ENCODE results near the gene BICRA.
"Not testable (repeated sequence)": the region's sequence is repeated elsewhere in the genome, so short reads cannot be mapped to it uniquely, and the experiment has no call there.

Gene BICRA

DNA sequence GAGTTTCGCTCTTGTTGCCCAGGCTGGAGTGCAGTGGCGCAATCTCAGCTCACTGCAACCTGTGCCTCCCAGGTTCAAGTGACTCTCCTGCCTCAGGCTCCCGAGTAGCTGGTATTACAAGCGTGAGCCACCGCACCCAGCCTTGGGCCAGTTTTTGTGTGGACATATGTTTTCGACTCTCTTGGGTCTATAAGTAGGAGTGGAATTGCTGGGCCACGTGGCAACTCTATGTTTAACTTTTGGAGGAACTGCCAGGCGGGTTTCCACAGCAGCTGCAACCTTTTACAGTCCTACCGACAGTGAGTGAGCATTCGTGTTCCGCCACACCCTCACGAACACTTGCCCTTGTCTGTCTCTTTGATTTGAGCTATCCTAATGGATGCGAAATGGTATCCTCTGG lies 44.9 kb downstream of the BICRA start:
- Histone ChIP-seq H3K9me3 (ENCODE audit: control insufficient read depth, insufficient read depth, low read length) (peaks cover 5% of the 10 kb centered on the region; the same call in 1 of the 2 replicates), H3K36me3 (ENCODE audit: insufficient read depth, low read length) (peaks cover 3% of the 10 kb centered on the region; the same call in 1 of the 2 replicates), H3K4me1 (ENCODE audit: insufficient read depth, low read length) (peaks cover 3% of the 10 kb centered on the region; the same call in 1 of the 2 replicates), H3K9ac (ENCODE audit: low read depth, low read length) (no peak overlapping the region)

DNA sequence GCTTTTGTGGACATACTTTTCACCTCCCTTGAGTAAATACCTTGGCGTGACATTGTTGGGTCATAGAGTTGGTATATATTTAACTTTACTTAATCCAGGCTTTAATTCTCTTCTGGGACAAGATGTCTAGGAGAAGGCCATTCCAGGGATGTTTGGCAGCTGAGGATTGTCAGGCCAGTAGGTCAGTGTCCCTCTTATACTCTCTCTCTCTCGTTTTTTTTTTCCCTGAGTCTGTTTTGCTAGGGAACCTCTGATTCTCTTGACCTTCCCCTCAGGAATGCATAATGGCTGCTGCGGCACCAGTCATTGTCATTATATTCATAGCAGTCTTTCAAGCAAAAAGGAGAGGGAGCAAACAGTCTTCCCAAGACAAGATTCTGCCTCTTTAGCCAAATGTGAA lies 48.8 kb downstream of the BICRA start:
- Histone ChIP-seq H3K4me1 (ENCODE audit: insufficient read depth, low read length) (peaks cover 3% of the 10 kb centered on the region; the same call in 1 of the 2 replicates), H3K9me3 (ENCODE audit: control insufficient read depth, insufficient read depth, low read length) (no peaks in the 10 kb centered on the region), H3K36me3 (ENCODE audit: insufficient read depth, low read length) (peaks cover 3% of the 10 kb centered on the region; the same call in 1 of the 2 replicates), H3K9ac (ENCODE audit: low read depth, low read length) (no peak overlapping the region)

DNA sequence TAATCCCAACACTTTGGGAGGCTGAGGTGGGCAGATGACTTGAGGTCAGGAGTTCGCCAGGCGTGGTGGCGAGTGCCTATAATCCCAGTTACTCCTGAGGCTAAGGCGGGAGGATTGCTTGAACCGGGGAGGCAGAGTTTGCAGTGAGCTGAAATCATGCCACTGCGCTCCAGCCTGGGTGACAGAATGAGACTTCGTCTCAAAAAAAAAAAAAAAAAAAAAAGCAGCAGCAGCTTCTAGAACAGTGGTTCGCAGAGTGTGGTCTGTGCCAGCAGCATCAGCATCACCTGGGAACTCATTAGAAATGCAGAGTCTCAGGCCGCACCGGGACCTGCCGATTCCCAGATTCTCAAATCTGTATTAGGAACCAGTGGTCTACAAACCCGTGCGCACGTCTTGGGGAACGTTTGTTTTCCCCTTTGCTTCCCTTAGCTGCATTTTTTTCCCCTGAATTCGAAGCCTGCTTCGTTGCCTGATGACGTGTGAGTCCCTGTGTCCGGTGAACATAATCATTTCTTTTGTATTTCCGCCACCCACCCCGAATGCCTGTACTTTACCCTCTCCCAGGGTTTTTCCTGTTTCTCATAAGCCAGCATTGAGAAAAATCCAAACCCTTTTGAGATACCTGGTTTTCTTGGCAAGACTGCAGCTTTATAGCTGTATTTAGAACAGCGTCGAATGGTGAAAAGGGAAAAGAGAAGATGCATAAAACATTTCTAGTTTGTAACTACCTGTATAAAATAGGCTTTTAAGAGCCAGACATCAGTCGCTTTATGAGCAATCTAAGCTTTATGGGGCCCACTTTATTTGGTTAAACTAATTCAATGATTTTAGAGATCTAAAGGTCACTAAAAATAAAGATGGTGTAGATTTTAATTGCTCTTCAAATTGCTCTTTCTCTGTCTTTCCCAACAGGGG lies 49.8 kb downstream of the BICRA start:
- H3K9ac ChIP-seq (ENCODE audit: low read depth, low read length): no peak overlapping the region
- peaks cover 3% of the 10 kb centered on the region; the same call in 1 of the 2 replicates for H3K36me3 ChIP-seq (ENCODE audit: insufficient read depth, low read length)
- no peaks in the 10 kb centered on the region for H3K9me3 ChIP-seq (ENCODE audit: control insufficient read depth, insufficient read depth, low read length)
- peaks cover 3% of the 10 kb centered on the region; the same call in 1 of the 2 replicates for H3K4me1 ChIP-seq (ENCODE audit: insufficient read depth, low read length)

DNA sequence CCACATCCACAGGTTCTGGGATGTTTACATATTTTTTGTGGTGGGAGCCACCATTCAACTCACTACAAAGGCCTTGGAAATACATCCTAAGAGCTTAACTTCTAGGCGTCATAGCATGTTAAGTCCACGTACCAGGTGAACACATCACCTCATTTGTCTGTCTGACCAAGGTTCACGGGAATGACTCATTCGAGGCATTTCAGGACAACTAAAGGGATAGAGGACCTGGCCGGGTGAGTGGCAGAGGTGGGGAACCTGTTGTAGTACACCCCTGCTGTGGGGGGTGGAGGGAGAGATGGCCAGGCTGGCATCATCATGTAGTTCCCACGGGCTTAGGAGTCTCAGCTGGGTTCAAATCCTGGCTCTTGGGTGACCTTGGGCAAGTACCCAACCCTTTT lies 51.5 kb downstream of the BICRA start:
- H3K9ac ChIP-seq (ENCODE audit: low read depth, low read length): no peak overlapping the region
- H3K4me1 ChIP-seq (ENCODE audit: insufficient read depth, low read length): peaks cover 3% of the 10 kb centered on the region; the same call in 1 of the 2 replicates
- no peaks in the 10 kb centered on the region for H3K36me3 ChIP-seq (ENCODE audit: insufficient read depth, low read length)
- H3K9me3 ChIP-seq (ENCODE audit: control insufficient read depth, insufficient read depth, low read length): no peaks in the 10 kb centered on the region

DNA sequence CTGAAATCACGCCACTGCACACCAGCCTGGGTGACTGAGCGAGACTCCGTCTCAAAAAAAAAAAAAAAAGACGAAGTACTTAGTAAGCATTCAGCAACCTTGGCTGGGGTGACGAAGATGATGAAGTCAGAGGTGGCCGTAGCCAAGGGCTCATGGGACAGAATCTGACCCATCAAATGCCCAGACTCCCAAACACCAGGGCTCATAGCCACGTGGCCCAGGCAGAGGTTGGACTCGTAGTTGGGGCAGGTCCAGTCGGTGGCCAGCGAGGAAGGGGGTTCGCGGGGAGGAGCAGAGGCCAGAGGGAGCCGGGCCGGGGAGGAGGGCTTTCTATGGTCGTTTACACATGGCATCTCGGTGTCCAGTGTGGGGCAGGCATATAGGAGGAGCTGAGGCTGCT lies 52.2 kb downstream of the BICRA start:
- no peaks in the 10 kb centered on the region for H3K36me3 ChIP-seq (ENCODE audit: insufficient read depth, low read length)
- no peaks in the 10 kb centered on the region for H3K9me3 ChIP-seq (ENCODE audit: control insufficient read depth, insufficient read depth, low read length)
- H3K4me1 ChIP-seq (ENCODE audit: insufficient read depth, low read length): peaks cover 3% of the 10 kb centered on the region; the same call in 1 of the 2 replicates
- no peak overlapping the region for H3K9ac ChIP-seq (ENCODE audit: low read depth, low read length)

DNA sequence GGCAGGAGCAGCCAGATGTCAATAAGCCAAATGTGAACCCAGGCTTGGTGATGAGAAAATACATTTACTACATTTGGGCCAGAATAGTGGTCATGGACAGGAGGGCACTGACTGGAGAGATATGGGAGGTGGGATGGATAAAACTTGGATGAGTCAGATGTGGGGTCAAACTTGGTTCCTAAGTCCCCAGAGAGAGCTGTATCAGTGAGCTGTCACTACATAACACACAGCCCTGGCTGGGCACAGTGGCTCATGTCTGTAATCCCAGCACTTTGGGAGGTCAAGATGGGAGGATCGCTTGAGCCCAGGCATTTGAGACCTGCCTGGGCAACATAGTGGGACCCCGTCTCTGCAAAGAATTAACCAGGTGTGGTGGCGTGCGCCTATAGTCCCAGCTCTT lies 52.7 kb downstream of the BICRA start:
- no peaks in the 10 kb centered on the region for H3K36me3 ChIP-seq (ENCODE audit: insufficient read depth, low read length)
- H3K9ac ChIP-seq (ENCODE audit: low read depth, low read length): no peak overlapping the region
- H3K4me1 ChIP-seq (ENCODE audit: insufficient read depth, low read length): peaks cover 3% of the 10 kb centered on the region; the same call in 1 of the 2 replicates
- H3K9me3 ChIP-seq (ENCODE audit: control insufficient read depth, insufficient read depth, low read length): no peaks in the 10 kb centered on the region

DNA sequence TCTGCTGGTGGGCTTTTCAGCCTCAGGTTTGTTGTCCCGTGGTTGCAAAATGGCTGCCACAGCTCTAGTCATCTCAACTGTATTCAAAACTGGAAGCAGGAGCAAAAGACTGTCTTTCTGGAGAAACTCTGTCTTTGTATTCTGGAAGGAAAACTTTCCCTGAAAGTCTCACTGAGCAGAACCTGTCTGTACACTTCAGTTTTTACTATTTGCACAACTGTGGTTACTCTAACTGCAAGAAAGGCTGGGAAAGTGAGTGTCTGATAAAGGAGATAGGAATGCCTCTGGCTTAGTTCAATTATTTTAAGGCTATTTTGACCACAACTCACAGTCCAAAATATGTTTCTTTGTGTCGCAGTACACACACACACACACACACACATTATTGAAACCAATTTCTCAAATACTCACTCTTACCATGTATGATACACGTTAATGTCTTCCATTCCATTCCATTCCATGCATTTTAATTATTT lies 54.5 kb downstream of the BICRA start:
- Histone ChIP-seq H3K9ac (ENCODE audit: low read depth, low read length) (no peak overlapping the region), H3K9me3 (ENCODE audit: control insufficient read depth, insufficient read depth, low read length) (no peaks in the 10 kb centered on the region), H3K36me3 (ENCODE audit: insufficient read depth, low read length) (no peaks in the 10 kb centered on the region), H3K4me1 (ENCODE audit: insufficient read depth, low read length) (peaks cover 7% of the 10 kb centered on the region)

DNA sequence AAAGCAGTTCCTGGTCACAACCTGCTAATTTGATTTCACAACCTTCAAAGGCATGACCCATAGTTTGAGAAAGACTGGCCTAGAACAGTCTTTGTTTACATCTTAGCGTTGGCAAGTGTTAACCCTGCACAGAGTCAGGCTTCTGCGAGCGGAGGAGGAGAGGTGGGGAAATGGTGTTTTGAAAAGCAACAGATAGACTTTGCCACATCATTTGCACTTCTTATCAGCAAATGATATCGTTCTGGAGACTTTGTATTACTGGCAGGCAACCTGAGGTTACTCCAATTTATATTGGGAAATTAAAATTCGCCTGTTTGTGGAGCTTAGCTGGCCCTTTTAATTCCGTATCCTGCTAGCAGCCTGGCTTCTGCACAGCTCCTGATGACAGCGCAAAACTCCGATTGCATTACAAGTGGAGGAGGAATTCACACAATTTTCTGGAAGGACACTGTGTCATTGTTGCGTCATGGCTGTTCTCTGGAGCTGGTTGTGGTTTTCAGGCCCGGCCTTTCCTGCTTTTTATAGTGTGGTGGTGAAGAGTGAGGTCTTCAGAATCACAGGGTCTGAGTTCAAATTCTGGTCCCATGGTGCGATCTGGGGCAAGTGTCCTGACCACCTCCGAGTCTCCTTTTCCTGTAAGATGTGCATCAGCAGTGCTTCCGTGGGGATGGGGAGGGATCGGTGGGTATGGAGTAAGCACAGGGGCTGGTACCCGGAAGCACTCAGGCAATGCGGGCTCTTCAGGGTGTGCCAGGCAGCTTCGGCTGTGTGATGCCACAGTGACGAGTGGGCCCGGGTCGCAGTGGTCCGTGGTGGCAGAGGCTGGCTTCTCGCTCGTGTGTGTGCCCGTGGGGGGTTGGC lies 55.2 kb downstream of the BICRA start:
- Histone ChIP-seq H3K9me3 (ENCODE audit: control insufficient read depth, insufficient read depth, low read length) (no peaks in the 10 kb centered on the region), H3K4me1 (ENCODE audit: insufficient read depth, low read length) (peaks cover 7% of the 10 kb centered on the region), H3K36me3 (ENCODE audit: insufficient read depth, low read length) (no peaks in the 10 kb centered on the region), H3K9ac (ENCODE audit: low read depth, low read length) (no peak overlapping the region)

DNA sequence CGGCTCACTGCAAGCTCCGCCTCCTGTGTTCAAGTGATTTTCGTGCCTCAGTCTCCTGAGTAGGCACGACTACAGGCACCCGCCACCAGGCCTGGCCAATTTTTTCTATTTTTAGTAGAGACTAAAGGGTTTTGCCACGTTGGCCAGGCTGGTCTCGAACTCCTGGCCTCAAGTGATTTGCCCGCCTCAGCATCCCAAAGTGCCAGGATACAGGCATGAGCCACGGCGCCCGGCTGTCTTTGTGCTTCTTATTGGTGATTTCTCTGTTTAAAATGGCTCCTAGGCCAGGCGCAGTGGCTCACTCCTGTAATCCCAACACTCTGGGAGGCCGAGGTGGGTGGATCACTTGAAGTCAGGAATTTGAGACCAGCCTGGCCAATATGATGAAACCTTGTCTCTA lies 59.6 kb downstream of the BICRA start:
- H3K4me1 ChIP-seq (ENCODE audit: insufficient read depth, low read length); H3K9ac ChIP-seq (ENCODE audit: low read depth, low read length); H3K36me3 ChIP-seq (ENCODE audit: insufficient read depth, low read length); H3K9me3 ChIP-seq (ENCODE audit: control insufficient read depth, insufficient read depth, low read length): not testable (repeated sequence)

DNA sequence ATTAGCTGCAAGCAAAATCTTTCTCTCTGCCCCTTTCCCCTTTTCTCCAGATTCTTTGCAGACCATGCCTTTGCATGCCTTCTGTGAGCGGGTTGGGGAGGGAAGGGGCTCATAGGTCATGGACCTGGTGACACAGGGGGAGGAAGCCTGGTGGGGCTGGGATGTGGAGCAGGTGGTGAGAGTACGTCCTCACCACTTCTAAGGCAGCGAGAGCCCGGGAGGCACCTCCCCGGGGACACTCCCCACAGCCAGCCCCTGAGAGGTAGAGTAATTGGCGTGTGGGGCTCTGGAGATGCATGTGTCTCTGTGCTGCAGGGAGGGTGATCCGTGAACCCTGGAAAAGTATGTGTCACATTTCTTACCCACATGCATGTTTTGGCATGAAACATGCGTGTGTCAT lies 61.8 kb downstream of the BICRA start:
- Histone ChIP-seq H3K4me1 (ENCODE audit: insufficient read depth, low read length) (peaks cover 7% of the 10 kb centered on the region), H3K9ac (ENCODE audit: low read depth, low read length) (no peak overlapping the region), H3K9me3 (ENCODE audit: control insufficient read depth, insufficient read depth, low read length) (no peaks in the 10 kb centered on the region), H3K36me3 (ENCODE audit: insufficient read depth, low read length) (no peaks in the 10 kb centered on the region; the same call in 1 of the 2 replicates)

DNA sequence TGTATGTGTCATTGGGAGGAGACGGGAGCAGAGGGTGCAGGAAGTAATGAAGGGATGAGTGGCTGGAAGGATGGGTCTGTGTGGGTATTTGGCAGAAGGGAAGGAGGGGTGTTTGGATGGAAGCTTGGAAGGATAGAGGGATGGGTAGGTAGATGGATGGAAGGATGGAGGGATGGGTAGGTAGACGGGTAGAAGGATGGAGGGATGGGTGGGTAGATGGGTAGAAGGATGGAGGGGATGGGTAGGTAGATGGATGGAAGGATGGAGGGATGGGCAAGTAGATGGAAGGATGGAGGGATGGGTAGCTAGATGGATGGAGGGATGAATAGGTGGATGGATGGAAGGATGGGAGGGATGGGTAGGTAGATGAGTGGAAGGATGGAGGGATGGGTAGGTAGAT lies 62.6 kb downstream of the BICRA start:
- Histone ChIP-seq H3K9ac (ENCODE audit: low read depth, low read length) (no peak overlapping the region), H3K4me1 (ENCODE audit: insufficient read depth, low read length) (peaks cover 7% of the 10 kb centered on the region), H3K36me3 (ENCODE audit: insufficient read depth, low read length) (no peaks in the 10 kb centered on the region; the same call in 1 of the 2 replicates), H3K9me3 (ENCODE audit: control insufficient read depth, insufficient read depth, low read length) (no peaks in the 10 kb centered on the region)

DNA sequence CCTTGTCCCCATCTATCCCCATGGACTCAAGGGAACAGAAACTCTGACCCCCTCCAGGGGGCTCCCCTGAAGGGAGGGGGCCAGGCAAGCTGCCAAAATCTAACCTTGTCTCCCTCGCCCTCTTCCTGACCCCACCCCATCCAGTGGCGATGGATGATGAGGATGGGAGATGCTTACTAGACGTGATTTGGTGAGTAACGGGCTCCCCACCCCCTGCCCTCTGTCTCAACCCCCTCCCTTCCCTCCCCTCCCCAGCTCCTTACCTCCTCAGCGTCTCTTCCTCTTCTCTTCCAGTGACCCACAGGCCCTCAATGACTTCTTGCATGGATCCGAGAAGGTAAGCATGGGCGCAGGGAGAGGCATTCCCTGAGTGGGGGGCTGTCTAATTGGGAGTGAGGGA lies 64.5 kb downstream of the BICRA start:
- no peaks in the 10 kb centered on the region; the same call in 1 of the 2 replicates for H3K36me3 ChIP-seq (ENCODE audit: insufficient read depth, low read length)
- no peaks in the 10 kb centered on the region for H3K4me1 ChIP-seq (ENCODE audit: insufficient read depth, low read length)
- H3K9ac ChIP-seq (ENCODE audit: low read depth, low read length): no peak overlapping the region
- H3K9me3 ChIP-seq (ENCODE audit: control insufficient read depth, insufficient read depth, low read length): no peaks in the 10 kb centered on the region

DNA sequence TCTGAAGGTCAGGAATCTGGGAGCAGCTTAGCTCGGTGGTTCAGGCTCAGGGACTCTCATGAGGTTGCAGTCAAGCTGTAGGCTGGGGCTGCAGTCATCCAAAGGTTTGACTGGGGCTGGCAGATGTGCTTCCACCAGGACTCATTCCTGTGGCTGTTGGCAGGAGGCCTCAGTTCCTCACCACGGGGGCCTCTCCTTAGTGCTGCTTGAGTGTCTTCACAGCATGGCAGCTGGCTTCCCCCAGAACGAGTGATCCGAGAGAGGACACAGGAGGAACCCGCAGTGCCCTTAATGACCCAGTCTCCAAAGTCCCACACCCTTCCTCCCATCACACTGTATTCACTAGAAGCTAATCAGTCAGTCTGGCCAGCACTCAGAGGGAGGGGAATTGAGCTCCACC lies 65.6 kb downstream of the BICRA start:
- no peaks in the 10 kb centered on the region; the same call in 1 of the 2 replicates for H3K36me3 ChIP-seq (ENCODE audit: insufficient read depth, low read length)
- no peaks in the 10 kb centered on the region for H3K4me1 ChIP-seq (ENCODE audit: insufficient read depth, low read length)
- H3K9me3 ChIP-seq (ENCODE audit: control insufficient read depth, insufficient read depth, low read length): no peaks in the 10 kb centered on the region
- H3K9ac ChIP-seq (ENCODE audit: low read depth, low read length): no peak overlapping the region

DNA sequence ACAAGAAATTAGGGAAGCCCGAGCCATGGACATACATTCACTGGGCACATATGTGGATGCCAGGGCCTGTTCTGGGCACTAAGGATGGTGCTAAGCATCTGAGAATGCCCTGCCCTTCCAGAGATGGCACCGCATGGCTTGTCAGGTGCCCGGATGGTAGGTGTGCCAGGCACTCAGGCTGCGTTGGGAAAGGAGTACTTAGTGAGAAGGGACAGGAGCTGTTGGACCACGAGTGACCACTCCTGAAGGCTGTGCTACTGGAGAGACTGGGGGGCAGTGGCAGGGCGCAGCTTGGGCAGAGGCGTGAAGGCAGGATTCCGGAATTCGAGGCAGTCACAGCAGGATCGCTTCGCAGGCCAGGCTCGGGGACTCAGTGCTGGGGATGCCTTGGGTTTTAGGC lies 66.3 kb downstream of the BICRA start:
- no peaks in the 10 kb centered on the region; the same call in 1 of the 2 replicates for H3K36me3 ChIP-seq (ENCODE audit: insufficient read depth, low read length)
- H3K4me1 ChIP-seq (ENCODE audit: insufficient read depth, low read length): no peaks in the 10 kb centered on the region
- H3K9me3 ChIP-seq (ENCODE audit: control insufficient read depth, insufficient read depth, low read length): no peaks in the 10 kb centered on the region
- H3K9ac ChIP-seq (ENCODE audit: low read depth, low read length): no peak overlapping the region
